Measurements from ENCODE around the gene LRRK1. TPM values are rescaled to one million over a fixed set of nuclear protein-coding genes. Genes with fewer than 3 reads are reported as not detected.
A peak's percentile ranks its signal among the peaks of the same experiment; 100 is the strongest.

Gene LRRK1
- total RNA-seq, 4 donors from 2014 or later: 7.1 to 29.3 (median 8.5) TPM

- whole genome bisulfite sequencing, 2 donors: 44 to 47% methylated on average over 13 of the region's 13 CpGs
- H3K27ac ChIP-seq: no peak overlapping the region
- H3K27me3 ChIP-seq: no peaks in the 10 kb centered on the region
- no peaks in the 10 kb centered on the region for H3K9me3 ChIP-seq
- intact Hi-C loops (cut with DNase I): no loop called here
- DNase-seq: peak; percentile 62 to 70
- H3K4me1 ChIP-seq: peaks cover 3 to 28% of the 10 kb centered on the region in 2 donors
- no peak for TF ChIP-seq POLR2A (IDR thresholded peaks at IDR 0.05)
- TF ChIP-seq CTCF (IDR thresholded peaks at IDR 0.05): no peak
- no peak overlapping the region for H3K4me3 ChIP-seq (replicated peaks in 1 of 3)
- H3K36me3 ChIP-seq: no peaks in the 10 kb centered on the region
These were observed 18.9 kb upstream of the LRRK1 start for GRCh38 chr15:100900136-100900794.

- H3K9me3 ChIP-seq: no peaks in the 10 kb centered on the region
- no peak for TF ChIP-seq POLR2A (IDR thresholded peaks at IDR 0.05)
- H3K27ac ChIP-seq: no peak overlapping the region
- 80 to 83% methylated on average over 6 to 9 of the region's 9 CpGs for WGBS, 2 donors
- H3K36me3 ChIP-seq: no peaks in the 10 kb centered on the region
- no peak for DNase-seq
- intact Hi-C loops (cut with DNase I): no loop called here
- H3K4me1 ChIP-seq: peaks cover 3 to 28% of the 10 kb centered on the region in 2 donors
- no peak overlapping the region for H3K4me3 ChIP-seq (replicated peaks in 1 of 3)
- no peaks in the 10 kb centered on the region for H3K27me3 ChIP-seq
These were observed 18.4 kb upstream of the LRRK1 start for GRCh38 chr15:100900795-100901169.

GRCh38 chr15:100901296-100901695 is 17.9 kb upstream of the LRRK1 start:
- no peak overlapping the region for H3K27ac ChIP-seq

DNA sequence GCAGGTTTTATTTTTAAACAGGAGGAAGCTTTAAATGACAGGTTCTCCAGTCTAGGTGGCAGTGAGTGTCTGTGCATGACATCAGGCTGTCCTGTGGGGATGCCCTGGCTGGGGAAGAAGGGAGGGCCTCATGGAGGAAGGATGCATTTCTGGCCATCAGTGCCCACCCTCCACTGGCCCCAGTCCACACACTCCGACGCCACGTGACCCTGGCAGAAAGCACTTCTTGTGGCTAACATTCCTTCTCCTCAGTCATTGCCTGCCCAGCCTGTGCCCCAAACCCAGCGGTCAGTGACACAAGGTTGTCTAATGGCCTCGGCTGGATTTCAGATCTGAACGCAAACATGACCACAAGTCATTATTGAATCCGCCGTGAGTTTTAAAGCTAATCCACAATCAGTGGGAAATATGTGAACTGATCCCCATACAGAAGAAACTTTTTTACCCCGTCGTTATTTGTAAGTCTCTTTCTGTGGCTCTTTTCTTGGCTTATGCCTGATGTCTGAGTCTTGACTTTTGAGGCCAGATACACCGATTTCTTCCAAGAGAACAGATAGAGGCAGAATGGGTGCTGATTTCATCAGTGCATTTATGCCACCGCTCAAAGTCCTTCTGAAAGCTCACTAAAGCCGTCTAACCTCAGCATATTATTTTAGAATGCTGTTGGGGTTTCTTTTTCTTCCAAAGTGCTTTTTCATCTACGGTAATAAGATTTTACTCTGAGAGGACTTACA is 17.3 kb upstream of the LRRK1 start:
- Histone ChIP-seq H3K27me3 (no peaks in the 10 kb centered on the region), H3K36me3 (no peaks in the 10 kb centered on the region), H3K27ac (peak overlapping the region; percentile 54 to 91 (median 72)), H3K4me1 (peaks cover 3 to 28% of the 10 kb centered on the region in 2 donors), H3K9me3 (no peaks in the 10 kb centered on the region), H3K4me3 (replicated peaks in 1 of 3) (no peak overlapping the region)
- TF ChIP-seq CTCF (IDR thresholded peaks at IDR 0.05): no peak
- TF ChIP-seq POLR2A (IDR thresholded peaks at IDR 0.05): no peak
- 59 to 74% methylated on average over 14 of the region's 14 CpGs for WGBS, 2 donors
- intact Hi-C loops (cut with DNase I): no loop called here
- DNase-seq: peak in 1 of 2 donors; percentile 37

More at GRCh38 chr15:100901296-100901695, 17.9 kb upstream of the LRRK1 start:
- WGBS, 2 donors: 71 to 77% methylated on average over 3 of the region's 3 CpGs
- intact Hi-C loops (cut with DNase I): no loop called here
- H3K9me3 ChIP-seq: no peaks in the 10 kb centered on the region
- DNase-seq: no peak
- TF ChIP-seq CTCF (IDR thresholded peaks at IDR 0.05): no peak
- no peak for TF ChIP-seq POLR2A (IDR thresholded peaks at IDR 0.05)
- H3K36me3 ChIP-seq: no peaks in the 10 kb centered on the region
- H3K4me3 ChIP-seq (replicated peaks in 1 of 3): no peak overlapping the region
- no peaks in the 10 kb centered on the region for H3K27me3 ChIP-seq
- peaks cover 3 to 28% of the 10 kb centered on the region in 2 donors for H3K4me1 ChIP-seq

DNA sequence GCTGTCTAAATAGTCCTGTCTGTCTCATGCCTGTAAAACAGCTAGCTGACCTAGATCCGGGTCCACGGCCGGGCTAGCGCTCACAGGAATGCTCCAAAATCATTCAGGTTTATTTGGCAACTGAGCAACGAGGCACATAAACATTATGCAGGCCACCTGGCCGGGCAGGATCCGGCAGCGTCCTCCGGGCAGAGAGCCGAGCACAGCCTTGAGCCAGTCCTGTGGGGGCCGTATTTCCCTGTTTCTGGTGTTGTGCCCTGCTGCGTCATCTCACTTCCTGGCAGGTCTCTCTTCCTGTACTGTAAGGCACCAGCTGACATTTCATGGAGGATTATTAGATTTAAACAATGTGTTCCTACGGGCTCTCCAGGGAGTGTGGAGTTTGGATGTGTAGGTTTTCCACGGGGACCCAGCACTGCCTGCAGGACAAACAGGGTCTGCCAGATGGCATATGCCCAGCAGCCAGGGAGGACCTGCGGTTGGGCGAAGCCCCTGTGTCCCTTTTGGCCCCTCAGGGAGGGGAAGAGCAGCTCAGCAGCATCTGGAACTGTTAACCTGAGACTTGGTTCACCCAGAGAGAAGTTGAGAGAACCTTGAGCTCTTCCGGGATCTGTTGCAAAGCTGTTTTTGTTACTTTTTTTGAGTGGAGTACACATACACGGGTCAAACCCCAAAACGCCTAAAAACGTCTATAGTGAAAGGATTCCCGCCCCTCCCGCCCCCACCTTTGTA is 16.6 kb upstream of the LRRK1 start:
- no peaks in the 10 kb centered on the region for H3K36me3 ChIP-seq
- H3K4me1 ChIP-seq: peaks cover 3 to 28% of the 10 kb centered on the region in 2 donors
- H3K4me3 ChIP-seq (replicated peaks in 1 of 3): no peak overlapping the region
- TF ChIP-seq POLR2A (IDR thresholded peaks at IDR 0.05) (no peak), CTCF (IDR thresholded peaks at IDR 0.05) (no peak)
- intact Hi-C loops (cut with DNase I): no loop called here
- WGBS, 2 donors: 31 to 39% methylated on average over 22 of the region's 22 CpGs
- no peaks in the 10 kb centered on the region for H3K9me3 ChIP-seq
- H3K27ac ChIP-seq: peak overlapping the region; percentile 54 to 91 (median 72)
- DNase-seq: peak; percentile 82 to 92
- H3K27me3 ChIP-seq: no peaks in the 10 kb centered on the region

Data from thyroid gland (tissue), 4 donors.